ENCODE measurements around the gene NPEPL1.

- no peak for TF ChIP-seq CTCF (IDR thresholded peaks at IDR 0.05)
- no peak for TF ChIP-seq POLR2A (IDR thresholded peaks at IDR 0.05)
These were observed 47.1 kb upstream of the NPEPL1 start for GRCh38 chr20:58645412-58645968.
